Measurements from ENCODE around the gene MLIP. TPM values are rescaled to one million over a fixed set of nuclear protein-coding genes. Genes with fewer than 3 reads are reported as not detected.

The MLIP gene
- total RNA-seq, 1 experiment from 2014 or later: 0.59 TPM

DNA sequence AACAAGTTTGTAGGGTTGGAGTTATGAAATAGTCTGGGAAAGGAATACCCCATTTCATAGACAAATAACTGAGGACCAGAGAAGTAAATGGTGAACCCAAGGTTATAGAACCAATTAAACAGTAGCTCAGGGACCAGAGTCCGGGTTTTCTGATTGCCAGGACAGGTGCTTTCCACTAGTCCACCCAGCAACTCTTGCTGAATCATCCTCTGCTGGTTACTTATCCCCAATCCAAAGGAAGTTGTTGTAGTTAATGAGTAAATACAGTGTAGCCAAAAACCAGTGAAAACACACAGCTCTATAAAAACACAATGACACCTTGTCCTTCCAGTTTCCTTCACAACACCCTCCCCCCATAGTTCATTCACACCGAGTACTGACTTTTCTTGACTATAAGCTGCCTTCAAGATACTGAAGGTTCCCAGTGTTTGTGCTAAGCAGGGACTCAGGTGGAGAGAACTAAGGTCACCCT is 196.2 kb downstream of the MLIP start:
- ChIA-PET POLR2A (no interaction called here), RAD21 (ENCODE audit: low non-redundant PET in 1 of 2, low total read pairs in 2 of 2, uncharacterized antibody in 2 of 2, unreplicated experiment in 2 of 2) (no interaction called here), CTCF (no interaction called here)
- DNase-seq (ENCODE audit: low read depth, low spot score) (no peak), ATAC-seq (no peak)
- no peaks in the 10 kb centered on the region for H3K9me3 ChIP-seq (ENCODE audit: control insufficient read depth in 1 of 2, insufficient read depth in 1 of 2, low read depth in 1 of 2, low read length in 2 of 2)
- H2AFZ ChIP-seq (ENCODE audit: low read depth, low read length, poor library complexity, severe bottlenecking): no peak overlapping the region
- H3K9me2 ChIP-seq (ENCODE audit: insufficient read depth): no peaks in the 10 kb centered on the region
- H4K20me1 ChIP-seq (ENCODE audit: insufficient read depth): no peaks in the 10 kb centered on the region
- H3K4me3 ChIP-seq (replicated peaks in 1 of 2; ENCODE audit: low read depth in 1 of 2, low read length in 2 of 2): no peak overlapping the region
- BruUV-seq (replicated peaks): no TSS peak
- no peaks in the 10 kb centered on the region for H3K27me3 ChIP-seq (ENCODE audit: insufficient read depth, low read length)
- H3K79me2 ChIP-seq (ENCODE audit: insufficient read depth, low read length): no peaks in the 10 kb centered on the region
- no peak for TF ChIP-seq POLR2A (IDR thresholded peaks at IDR 0.05; ENCODE audit: borderline replicate concordance, extremely low read depth, insufficient read depth, insufficient read length)
- TF ChIP-seq, protein P1, sequence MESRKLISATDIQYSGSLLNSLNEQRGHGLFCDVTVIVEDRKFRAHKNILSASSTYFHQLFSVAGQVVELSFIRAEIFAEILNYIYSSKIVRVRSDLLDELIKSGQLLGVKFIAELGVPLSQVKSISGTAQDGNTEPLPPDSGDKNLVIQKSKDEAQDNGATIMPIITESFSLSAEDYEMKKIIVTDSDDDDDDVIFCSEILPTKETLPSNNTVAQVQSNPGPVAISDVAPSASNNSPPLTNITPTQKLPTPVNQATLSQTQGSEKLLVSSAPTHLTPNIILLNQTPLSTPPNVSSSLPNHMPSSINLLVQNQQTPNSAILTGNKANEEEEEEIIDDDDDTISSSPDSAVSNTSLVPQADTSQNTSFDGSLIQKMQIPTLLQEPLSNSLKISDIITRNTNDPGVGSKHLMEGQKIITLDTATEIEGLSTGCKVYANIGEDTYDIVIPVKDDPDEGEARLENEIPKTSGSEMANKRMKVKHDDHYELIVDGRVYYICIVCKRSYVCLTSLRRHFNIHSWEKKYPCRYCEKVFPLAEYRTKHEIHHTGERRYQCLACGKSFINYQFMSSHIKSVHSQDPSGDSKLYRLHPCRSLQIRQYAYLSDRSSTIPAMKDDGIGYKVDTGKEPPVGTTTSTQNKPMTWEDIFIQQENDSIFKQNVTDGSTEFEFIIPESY (IDR thresholded peaks at IDR 0.05; ENCODE audit: extremely low read depth, insufficient replicate concordance, low read length): no peak
- TF ChIP-seq FOSL1 (IDR thresholded peaks at IDR 0.05; ENCODE audit: low read depth): no peak
- TF ChIP-seq, protein P2, sequence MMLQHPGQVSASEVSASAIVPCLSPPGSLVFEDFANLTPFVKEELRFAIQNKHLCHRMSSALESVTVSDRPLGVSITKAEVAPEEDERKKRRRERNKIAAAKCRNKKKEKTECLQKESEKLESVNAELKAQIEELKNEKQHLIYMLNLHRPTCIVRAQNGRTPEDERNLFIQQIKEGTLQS (IDR thresholded peaks at IDR 0.05): no peak
- no peak for TF ChIP-seq ELF1 (IDR thresholded peaks at IDR 0.05; ENCODE audit: borderline replicate concordance, low read depth)
- no peak for TF ChIP-seq RAD21 (IDR thresholded peaks at IDR 0.05; ENCODE audit: low read depth)
- TF ChIP-seq EGR1 (IDR thresholded peaks at IDR 0.05; ENCODE audit: low read depth): no peak
- TF ChIP-seq ZNF274 (IDR thresholded peaks at IDR 0.05; ENCODE audit: low read depth, low read length): no peak
- no peak for TF ChIP-seq YY1 (IDR thresholded peaks at IDR 0.05; ENCODE audit: extremely low read depth, insufficient replicate concordance, low read depth, low read length)
- H3K27ac ChIP-seq (ENCODE audit: low read depth, low read length): no peak overlapping the region
- no peaks in the 10 kb centered on the region for H3K4me1 ChIP-seq (ENCODE audit: control insufficient read depth in 1 of 2, insufficient read depth in 2 of 2, low read length in 2 of 2)
- H3K36me3 ChIP-seq (ENCODE audit: control insufficient read depth in 1 of 2, insufficient read depth in 2 of 2, low read length in 2 of 2): no peaks in the 10 kb centered on the region
- H3K4me2 ChIP-seq (ENCODE audit: low read length): no peak overlapping the region
- H3K9ac ChIP-seq (ENCODE audit: low read length): no peak overlapping the region
- intact Hi-C loops (cut with micrococcal nuclease): no loop called here

Measured in HCT116 (cell line).